PFSK-1 (cell line): Measurements from ENCODE around the gene SLC9B1.

Experiments used
- FOXP2 ChIP-seq: optimal IDR thresholded peaks from 2 replicates; pipeline ENCODE3; 2011; ENCODE audit warnings: borderline replicate concordance, control low read depth, inconsistent platforms; ENCODE audit not compliant: insufficient read depth; ENCODE audit errors: extremely low read length, extremely low read depth
- POLR2AphosphoS5 ChIP-seq: IDR thresholded peaks from 2 replicates; pipeline ENCODE4 v1.6.1; 2012; ENCODE audit warnings: low read depth, mild to moderate bottlenecking, control low read depth, low read length, moderate library complexity
- REST ChIP-seq, 2 experiments: IDR thresholded peaks; 2 replicates each; pipeline versions ENCODE4 v1.6.1 to v1.8.0; 2011 to 2012; ENCODE audit warnings: low read depth in 2 of 2, low read length in 2 of 2, control low read depth in 1 of 2, inconsistent platforms in 1 of 2, mild to moderate bottlenecking in 1 of 2, moderate library complexity in 1 of 2; ENCODE audit not compliant: insufficient read depth in 1 of 2
- SIN3A ChIP-seq: IDR thresholded peaks from 2 replicates; pipeline ENCODE4 v1.6.1; 2012; ENCODE audit warnings: mild to moderate bottlenecking, low read length, moderate library complexity, borderline replicate concordance; ENCODE audit not compliant: insufficient read depth
- TAF1 ChIP-seq: IDR thresholded peaks from 2 replicates; pipeline ENCODE4 v1.6.1; 2012; ENCODE audit warnings: low read length, control low read depth, borderline replicate concordance; ENCODE audit not compliant: insufficient read depth

SLC9B1 gene

GRCh38 chr4:103036169-103036568, 16.7 kb upstream of the SLC9B1 start:
- TF ChIP-seq POLR2AphosphoS5 (no peak), FOXP2 (no peak)

- TF ChIP-seq SIN3A (no peak), POLR2AphosphoS5 (no peak), REST (IDR thresholded peaks at IDR 0.05; ENCODE audit: insufficient read depth in 1 of 2, low read depth in 2 of 2, low read length in 2 of 2) (no peak), TAF1 (no peak), FOXP2 (no peak)
Observed at GRCh38 chr4:103032574-103032973, 13.1 kb upstream of the SLC9B1 start.

GRCh38 chr4:103030791-103031190, 11.3 kb upstream of the SLC9B1 start:
- TF ChIP-seq SIN3A (no peak), REST (IDR thresholded peaks at IDR 0.05; ENCODE audit: insufficient read depth in 1 of 2, low read depth in 2 of 2, low read length in 2 of 2) (no peak), POLR2AphosphoS5 (no peak), TAF1 (no peak), FOXP2 (no peak)

GRCh38 chr4:103029300-103029699, 9.8 kb upstream of the SLC9B1 start:
- TF ChIP-seq FOXP2 = no peak
- TF ChIP-seq TAF1 = no peak
- TF ChIP-seq REST (IDR thresholded peaks at IDR 0.05; ENCODE audit: insufficient read depth in 1 of 2, low read depth in 2 of 2, low read length in 2 of 2) = no peak
- no peak for TF ChIP-seq POLR2AphosphoS5
- no peak for TF ChIP-seq SIN3A

- no peak for TF ChIP-seq SIN3A
- TF ChIP-seq REST (IDR thresholded peaks at IDR 0.05; ENCODE audit: insufficient read depth in 1 of 2, low read depth in 2 of 2, low read length in 2 of 2) = no peak
- TF ChIP-seq FOXP2 = no peak
- no peak for TF ChIP-seq POLR2AphosphoS5
- no peak for TF ChIP-seq TAF1
Observed at GRCh38 chr4:103026868-103027267, 7.4 kb upstream of the SLC9B1 start.
